CD1c-positive myeloid dendritic cell (primary cell): ENCODE data around the gene MIPEP.
A peak's percentile ranks its signal among the peaks of the same experiment; 100 is the strongest.
"Not testable (repeated sequence)": the region's sequence is repeated elsewhere in the genome, so short reads cannot be mapped to it uniquely, and the experiment has no call there.

Experiments used
- DNase-seq: peaks from one replicate; pipeline ENCODE4 v3.0.0-alpha.2; 2016; ENCODE audit errors: extremely low spot score

MIPEP gene

GRCh38 chr13:23776698-23777574 lies 112.3 kb downstream of the MIPEP start:
- peak; percentile 21 for DNase-seq

- DNase-seq = no peak
Observed at GRCh38 chr13:23772717-23773116, 116.5 kb downstream of the MIPEP start.

- DNase-seq = no peak
Observed at GRCh38 chr13:23771956-23772355, 117.2 kb downstream of the MIPEP start.

- no peak for DNase-seq
Observed at GRCh38 chr13:23771552-23771951, 117.6 kb downstream of the MIPEP start.

GRCh38 chr13:23770973-23771372 lies 118.2 kb downstream of the MIPEP start:
- DNase-seq = no peak

GRCh38 chr13:23770428-23770827 lies 118.8 kb downstream of the MIPEP start:
- DNase-seq = no peak

- no peak for DNase-seq
Observed at GRCh38 chr13:23769401-23769800, 119.8 kb downstream of the MIPEP start.

GRCh38 chr13:23767838-23768237 lies 121.4 kb downstream of the MIPEP start:
- DNase-seq = no peak

- no peak for DNase-seq
Observed at GRCh38 chr13:23766939-23767338, 122.3 kb downstream of the MIPEP start.

GRCh38 chr13:23766283-23766682 lies 122.9 kb downstream of the MIPEP start:
- no peak for DNase-seq

- no peak for DNase-seq
Observed at GRCh38 chr13:23765531-23765930, 123.7 kb downstream of the MIPEP start.

GRCh38 chr13:23763318-23763717 lies 125.9 kb downstream of the MIPEP start:
- DNase-seq = no peak

- DNase-seq = not testable (repeated sequence)
Observed at GRCh38 chr13:23761760-23762159, 127.4 kb downstream of the MIPEP start.

- no peak for DNase-seq
Observed at GRCh38 chr13:23760000-23760399, 129.2 kb downstream of the MIPEP start.

GRCh38 chr13:23758798-23759527 lies 130.2 kb downstream of the MIPEP start:
- no peak for DNase-seq

- DNase-seq = no peak
Observed at GRCh38 chr13:23754997-23755396, 134.2 kb downstream of the MIPEP start.

- no peak for DNase-seq
Observed at GRCh38 chr13:23754506-23754905, 134.7 kb downstream of the MIPEP start.

GRCh38 chr13:23753458-23753857 lies 135.7 kb downstream of the MIPEP start:
- DNase-seq = no peak

GRCh38 chr13:23752111-23753001 lies 136.8 kb downstream of the MIPEP start:
- no peak for DNase-seq

GRCh38 chr13:23751195-23751594 lies 138.0 kb downstream of the MIPEP start:
- DNase-seq = no peak

GRCh38 chr13:23750383-23751121 lies 138.6 kb downstream of the MIPEP start:
- peak; percentile 14 for DNase-seq
